Gastroesophageal sphincter (tissue), 3 donors: ENCODE measurements around the gene LIMK1.
"Not testable (repeated sequence)": the region's sequence is repeated elsewhere in the genome, so short reads cannot be mapped to it uniquely, and the experiment has no call there.

Source experiments
- POLR2A ChIP-seq, 2 donors: fragments of 450-650 bp; IDR thresholded peaks; one replicate each; pipeline ENCODE4 v1.6.1; 2017; ENCODE audit warnings: antibody characterized with exemption in 2 of 2, mild to moderate bottlenecking in 2 of 2, moderate library complexity in 1 of 2
- TF ChIP-seq, protein P1 (sequence below), 4 experiments: fragments of 200-600 bp in 2 of 4; fragments of 450-650 bp in 2 of 4; sonication (generic) in 1 of 4; IDR thresholded peaks; one replicate each; pipeline ENCODE4 v1.5.1; 2017 to 2019; ENCODE audit warnings: antibody characterized with exemption in 4 of 4, mild to moderate bottlenecking in 2 of 4, moderate library complexity in 2 of 4

- TF ChIP-seq, protein P1, sequence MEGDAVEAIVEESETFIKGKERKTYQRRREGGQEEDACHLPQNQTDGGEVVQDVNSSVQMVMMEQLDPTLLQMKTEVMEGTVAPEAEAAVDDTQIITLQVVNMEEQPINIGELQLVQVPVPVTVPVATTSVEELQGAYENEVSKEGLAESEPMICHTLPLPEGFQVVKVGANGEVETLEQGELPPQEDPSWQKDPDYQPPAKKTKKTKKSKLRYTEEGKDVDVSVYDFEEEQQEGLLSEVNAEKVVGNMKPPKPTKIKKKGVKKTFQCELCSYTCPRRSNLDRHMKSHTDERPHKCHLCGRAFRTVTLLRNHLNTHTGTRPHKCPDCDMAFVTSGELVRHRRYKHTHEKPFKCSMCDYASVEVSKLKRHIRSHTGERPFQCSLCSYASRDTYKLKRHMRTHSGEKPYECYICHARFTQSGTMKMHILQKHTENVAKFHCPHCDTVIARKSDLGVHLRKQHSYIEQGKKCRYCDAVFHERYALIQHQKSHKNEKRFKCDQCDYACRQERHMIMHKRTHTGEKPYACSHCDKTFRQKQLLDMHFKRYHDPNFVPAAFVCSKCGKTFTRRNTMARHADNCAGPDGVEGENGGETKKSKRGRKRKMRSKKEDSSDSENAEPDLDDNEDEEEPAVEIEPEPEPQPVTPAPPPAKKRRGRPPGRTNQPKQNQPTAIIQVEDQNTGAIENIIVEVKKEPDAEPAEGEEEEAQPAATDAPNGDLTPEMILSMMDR (IDR thresholded peaks at IDR 0.05), result not testable (repeated sequence)
- TF ChIP-seq POLR2A (IDR thresholded peaks at IDR 0.05), result not testable (repeated sequence)
Observed at GRCh38 chr7:74167324-74167723, 83.7 kb downstream of the LIMK1 start.
